Stimulated activated CD8-positive, alpha-beta memory T cell treated with anti-CD3 and anti-CD28 coated beads, Interleukin-2, amount 100 ng/mL, for 48 hours (primary cell): ENCODE data around the gene APLN.

ENCODE experiments used
- DNase-seq, 2 donors: peaks; one replicate each; pipeline ENCODE4 v3.0.0-alpha.2; 2020; ENCODE audit warnings: low read depth in 2 of 2

APLN gene

GRCh38 chrX:129654652-129655546, at the start of gene APLN:
APLN (minus strand) TSS chrX:129654956; CDS start chrX:129654630, 326 bp downstream.
- DNase-seq = no peak

GRCh38 chrX:129704491-129704890, 49.7 kb upstream of the APLN start:
- DNase-seq = no peak

GRCh38 chrX:129701624-129702069, 46.9 kb upstream of the APLN start:
- no peak for DNase-seq

- no peak for DNase-seq
These were observed 45.8 kb upstream of the APLN start for GRCh38 chrX:129700536-129700935.

- DNase-seq = no peak
These were observed 43.4 kb upstream of the APLN start for GRCh38 chrX:129698150-129698549.

GRCh38 chrX:129697204-129697829, 42.6 kb upstream of the APLN start:
- DNase-seq = no peak

GRCh38 chrX:129696463-129697155, 41.9 kb upstream of the APLN start:
- no peak for DNase-seq

- no peak for DNase-seq
These were observed 41.2 kb upstream of the APLN start for GRCh38 chrX:129695937-129696336.

- DNase-seq = no peak
These were observed 40.8 kb upstream of the APLN start for GRCh38 chrX:129695535-129695934.

- DNase-seq = no peak
These were observed 40.0 kb upstream of the APLN start for GRCh38 chrX:129694805-129695204.

GRCh38 chrX:129693354-129693753, 38.6 kb upstream of the APLN start:
- DNase-seq = no peak

GRCh38 chrX:129690435-129690834, 35.7 kb upstream of the APLN start:
- no peak for DNase-seq

GRCh38 chrX:129689796-129690195, 35.0 kb upstream of the APLN start:
- DNase-seq = no peak

- DNase-seq = no peak
These were observed 33.3 kb upstream of the APLN start for GRCh38 chrX:129688097-129688496.

GRCh38 chrX:129686422-129686948, 31.7 kb upstream of the APLN start:
- DNase-seq = no peak

GRCh38 chrX:129682979-129683378, 28.2 kb upstream of the APLN start:
- no peak for DNase-seq

- DNase-seq = no peak
These were observed 25.1 kb upstream of the APLN start for GRCh38 chrX:129679901-129680300.

- no peak for DNase-seq
These were observed 23.9 kb upstream of the APLN start for GRCh38 chrX:129678614-129679195.

GRCh38 chrX:129667412-129667811, 12.7 kb upstream of the APLN start:
- no peak for DNase-seq

GRCh38 chrX:129665916-129666644, 11.3 kb upstream of the APLN start:
- DNase-seq = no peak

GRCh38 chrX:129663171-129663570, 8.4 kb upstream of the APLN start:
- DNase-seq = no peak
